Liver (tissue), 3 donors: ENCODE data around the gene BHLHA15.

Experiments used
- CTCF ChIP-seq: fragments of 150-350 bp; IDR thresholded peaks from 2 replicates; pipeline ENCODE4 v1.5.1; 2017; ENCODE audit warnings: improper control_type of control experiment, low read depth, low read length; ENCODE audit not compliant: missing input control
- FOXA1 ChIP-seq: IDR thresholded peaks from 2 replicates; pipeline ENCODE4 v1.6.1; 2016; ENCODE audit warnings: antibody characterized with exemption
- HNF4G ChIP-seq: IDR thresholded peaks from 2 replicates; pipeline ENCODE4 v1.6.1; 2016; ENCODE audit warnings: antibody characterized with exemption
- MAX ChIP-seq: IDR thresholded peaks from 2 replicates; pipeline ENCODE4 v1.6.1; 2016; ENCODE audit warnings: antibody characterized with exemption
- RAD21 ChIP-seq, 2 donors: IDR thresholded peaks; 2 replicates each; pipeline ENCODE4 v1.6.1; 2016; ENCODE audit warnings: antibody characterized with exemption in 2 of 2, mild to moderate bottlenecking in 2 of 2
- REST ChIP-seq: IDR thresholded peaks from 2 replicates; pipeline ENCODE4 v1.6.1; 2016; ENCODE audit warnings: antibody characterized with exemption, mild to moderate bottlenecking
- SP1 ChIP-seq: IDR thresholded peaks from 2 replicates; pipeline ENCODE4 v1.6.1; 2018; ENCODE audit warnings: antibody characterized with exemption, mild to moderate bottlenecking
- YY1 ChIP-seq: IDR thresholded peaks from 2 replicates; pipeline ENCODE4 v1.6.1; 2016; ENCODE audit warnings: antibody characterized with exemption, mild to moderate bottlenecking
- ZBTB33 ChIP-seq: IDR thresholded peaks from 2 replicates; pipeline ENCODE4 v1.6.1; 2016; ENCODE audit warnings: antibody characterized with exemption
- donor health status: healthy.
- donor health status: healthy.

- no peak for TF ChIP-seq CTCF
- no peak for TF ChIP-seq YY1
- TF ChIP-seq RAD21 (IDR thresholded peaks at IDR 0.05), result no peak
- TF ChIP-seq FOXA1, result no peak
- TF ChIP-seq REST, result no peak
- no peak for TF ChIP-seq HNF4G
- no peak for TF ChIP-seq MAX
- no peak for TF ChIP-seq ZBTB33
- no peak for TF ChIP-seq SP1
These were observed 31.1 kb downstream of the BHLHA15 start for GRCh38 chr7:98242342-98242741.
